HepG2 (cell line): Measurements from ENCODE around the gene RASA4B. TPM values are rescaled to one million over a fixed set of nuclear protein-coding genes. Genes with fewer than 3 reads are reported as not detected.

Experiments used
- ATAC-seq: fragments of 200-7000 bp; cut with Tn5 transposase; 3 replicates; pipeline ENCODE4 v1.9.1; 2020; ENCODE audit warnings: mild to moderate bottlenecking, moderate library complexity
- BruUV-seq: library from RNA; stranded (reverse); fragments of 400-500 nt; replicated peaks from 2 replicates; lab custom pipeline; 2021; lab: Mats Ljungman, UMichigan
- CTCF ChIA-PET: fragments of 300-600 bp; formaldehyde crosslinking; extraction: SDS; loops from one replicate; lab custom pipeline; 2021; ENCODE audit warnings: low total read pairs, inconsistent platforms, low intra/inter-chr PET ratio; lab: Yijun Ruan, JAX
- POLR2A ChIA-PET: fragments of 350-600 bp; sonication (Branson Sonifier 250); formaldehyde crosslinking; loops from one replicate; lab custom pipeline; 2020; ENCODE audit warnings: antibody characterized with exemption, inconsistent platforms; lab: Yijun Ruan, JAX
- DNase-seq: peaks from one replicate; pipeline ENCODE4 v3.0.0-alpha.2; 2015; ENCODE audit warnings: low spot score
- FAIRE-seq: peaks from 3 replicates; lab custom pipeline; 2011; peaks lifted over from hg19 to GRCh38; lab: Jason Lieb, UNC
- H2AFZ ChIP-seq: one replicate; pipeline ENCODE4 v1.6.1; 2011; ENCODE audit warnings: low read length, inconsistent platforms
- H3K27ac ChIP-seq: fragments of 300-600 bp; 3 replicates; pipeline ENCODE4 v1.8.0; 2011; ENCODE audit warnings: mixed run types, mild to moderate bottlenecking, mixed read lengths, low read length, inconsistent platforms; ENCODE audit not compliant: insufficient read depth; ENCODE audit errors: extremely low read length
- H3K27me3 ChIP-seq, 2 experiments: fragments of 200-600 bp in 1 of 2; 2 replicates in 1 of 2; 3 replicates in 1 of 2; pipeline versions ENCODE4 v1.6.0 to v1.8.0; 2011; ENCODE audit warnings: low read length in 2 of 2, mild to moderate bottlenecking in 2 of 2, moderate library complexity in 2 of 2, inconsistent platforms in 1 of 2; ENCODE audit not compliant: insufficient read depth in 2 of 2, control insufficient read depth in 1 of 2
- H3K36me3 ChIP-seq, 2 experiments: fragments of 200-600 bp in 1 of 2; replicated peaks in 1 of 2; 2 replicates in 1 of 2; 3 replicates in 1 of 2; pipeline versions ENCODE4 v1.5.1 to v1.8.0; 2011; ENCODE audit warnings: low read length in 2 of 2, inconsistent platforms in 1 of 2; ENCODE audit not compliant: insufficient read depth in 2 of 2, control insufficient read depth in 1 of 2
- H3K4me1 ChIP-seq: 2 replicates; pipeline ENCODE4 v1.5.1; 2012; ENCODE audit warnings: low read length, inconsistent platforms; ENCODE audit not compliant: insufficient read depth
- H3K4me2 ChIP-seq: 2 replicates; pipeline ENCODE4 v1.6.0; 2011; ENCODE audit warnings: low read depth, low read length, inconsistent platforms
- H3K4me3 ChIP-seq, 3 experiments: fragments of 200-600 bp in 1 of 3; sonication (generic), shearing (Covaris generic) in 1 of 3; replicated peaks in 1 of 3; 2 replicates each; pipeline ENCODE4 v1.5.1; 2011 to 2016; ENCODE audit warnings: low read length in 3 of 3, inconsistent platforms in 2 of 3, low read depth in 2 of 3, mild to moderate bottlenecking in 2 of 3, control low read depth in 1 of 3, mixed read lengths in 1 of 3; ENCODE audit not compliant: insufficient read depth in 1 of 3
- H3K79me2 ChIP-seq: one replicate; pipeline ENCODE4 v1.6.1; 2011; ENCODE audit warnings: low read length, inconsistent platforms; ENCODE audit not compliant: insufficient read depth
- H3K9ac ChIP-seq: 2 replicates; pipeline ENCODE4 v1.6.0; 2011; ENCODE audit warnings: mild to moderate bottlenecking, low read depth, low read length, inconsistent platforms; ENCODE audit not compliant: insufficient read depth
- H3K9me3 ChIP-seq: 2 replicates; pipeline ENCODE4 v1.5.1; 2012; ENCODE audit warnings: mild to moderate bottlenecking, low read length
- H4K20me1 ChIP-seq: 2 replicates; pipeline ENCODE4 v1.6.0; 2011; ENCODE audit warnings: inconsistent platforms, mild to moderate bottlenecking, low read length, moderate library complexity; ENCODE audit not compliant: insufficient read depth
- AGO2 ChIP-seq: fragments of 200-400 bp; formaldehyde crosslinking; optimal IDR thresholded peaks from 2 replicates; pipeline ENCODE3; 2017; ENCODE audit warnings: mild to moderate bottlenecking, low read depth, low read length, moderate library complexity
- FOSL2 ChIP-seq: sonication (generic); formaldehyde crosslinking; IDR thresholded peaks from 2 replicates; pipeline ENCODE4 v1.4.0; 2020; ENCODE audit warnings: missing genetic modification reagents
- HDAC6 ChIP-seq: fragments of 200-600 bp; sonication (generic); IDR thresholded peaks from 2 replicates; pipeline ENCODE4 v1.7.0; 2017; ENCODE audit warnings: mild to moderate bottlenecking, antibody characterized with exemption, low read length, low read depth
- HNRNPL ChIP-seq: fragments of 200-400 bp; formaldehyde crosslinking; IDR thresholded peaks from 2 replicates; pipeline ENCODE4 v1.6.1; 2017; ENCODE audit warnings: mild to moderate bottlenecking, low read depth, low read length
- MTF1 ChIP-seq: sonication (generic); formaldehyde crosslinking; IDR thresholded peaks from 2 replicates; pipeline ENCODE4 v1.5.0; 2020; ENCODE audit warnings: missing genetic modification reagents
- MYC ChIP-seq: sonication (generic); formaldehyde crosslinking; IDR thresholded peaks from 2 replicates; pipeline ENCODE4 v1.9.0; 2021; ENCODE audit warnings: missing genetic modification reagents, borderline replicate concordance
- RFXANK ChIP-seq: IDR thresholded peaks from 2 replicates; pipeline ENCODE4 v1.6.1; 2016
- ZNF891 ChIP-seq: sonication (generic); formaldehyde crosslinking; IDR thresholded peaks from 2 replicates; pipeline ENCODE4 v1.5.0; 2020; ENCODE audit warnings: mild to moderate bottlenecking, missing genetic modification reagents
- WGBS: methylation state at CpG from one replicate; pipeline ENCODE4 v1.1.6; 2017; ENCODE audit warnings: low lambda C conversion rate; 5-methylcytosine and 5-hydroxymethylcytosine counted together
- in situ Hi-C: cut with HindIII; loops from 2 replicates; pipeline ENCODE4 v1.10.0; 2017; ENCODE audit warnings: low pct_unique_long_range_greater_than_20kb; ENCODE audit not compliant: extremely low pct_ligation_motif_present
- intact Hi-C: fragments of 100-400 bp; cut with micrococcal nuclease; formaldehyde crosslinking; loops from one replicate; pipeline ENCODE4 v1.10.0; 2022; ENCODE audit not compliant: unreplicated experiment
- polyA plus RNA-seq, 8 experiments: library from polyadenylated mRNA; depleted of rRNA in 3 of 8; stranded (reverse) in 7 of 8; unstranded in 1 of 8; fragments of >200 nt; fragmentation: Illumina TruSeq in 4 of 8; extraction: Trizol in 4 of 8; gene quantifications; 2 replicates each; pipeline versions ENCODE4 v1.2.1 to v1.2.3, GENCODE V29; 2011 to 2016; ENCODE audit warnings: low read depth in 4 of 8, missing spikeins in 1 of 8, mixed read lengths in 1 of 8; ENCODE audit not compliant: insufficient read depth in 1 of 8
- total RNA-seq, 5 experiments: library from RNA; depleted of rRNA; stranded (reverse); fragments of >200 nt; fragmentation: Illumina TruSeq; extraction: Trizol; gene quantifications; 2 replicates each; pipeline ENCODE4 v1.2.3, GENCODE V29; 2016; ENCODE audit warnings: low read depth in 1 of 5

The RASA4B gene
- total and polyA plus RNA-seq, 2 of the 13 experiments (the other 11 are each of a cell fraction or from before 2014, with no cell fraction given): 0.82 to 1.3 TPM

DNA sequence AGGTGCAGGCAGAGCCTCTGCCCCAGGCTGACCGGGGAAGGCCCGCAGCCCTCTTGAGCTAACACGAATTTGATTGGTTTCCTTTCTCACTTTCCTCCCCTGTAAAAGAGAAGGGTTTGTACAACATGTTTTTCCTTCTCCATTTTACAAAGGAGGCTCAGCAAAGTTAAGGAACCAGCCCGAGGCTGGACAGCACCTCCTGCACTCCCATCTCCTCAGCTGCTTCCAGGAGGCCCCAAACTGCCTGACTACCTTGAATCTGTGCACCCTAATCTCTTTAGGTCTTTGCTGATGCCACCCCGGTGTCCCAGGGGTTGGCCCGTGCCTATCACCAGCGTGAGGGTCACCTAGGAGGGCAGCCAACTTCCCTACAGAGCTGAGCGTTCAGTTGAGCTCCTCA lies 57.1 kb downstream of the RASA4B start:
- no peak for FAIRE-seq
- BruUV-seq: no TSS peak
- POLR2A ChIA-PET: no interaction called here
- DNase-seq: no peak
- Histone ChIP-seq H4K20me1 (no peaks in the 10 kb centered on the region), H3K4me1 (peaks cover 16% of the 10 kb centered on the region), H3K27ac (no peak overlapping the region), H2AFZ (no peak overlapping the region), H3K9me3 (no peaks in the 10 kb centered on the region), H3K9ac (no peak overlapping the region), H3K79me2 (peaks cover 14% of the 10 kb centered on the region), H3K4me3 (no peak overlapping the region), H3K36me3 (peaks cover 9 to 12% of the 10 kb centered on the region in 2 experiments; a peak in 3 of 5 replicates), H3K4me2 (no peak overlapping the region), H3K27me3 (peaks cover 0 to 5% of the 10 kb centered on the region in 2 experiments; a peak in 2 of 5 replicates)
- CTCF ChIA-PET: no interaction called here
- intact Hi-C loops: no loop called here
- no peak for ATAC-seq
- TF ChIP-seq ZNF891 (CRISPR knock-in tag) (no peak), MTF1 (CRISPR knock-in tag) (no peak), FOSL2 (no peak), MYC (CRISPR knock-in tag) (no peak), HNRNPL (no peak)
- WGBS: 91% methylated on average over 8 of the region's 8 CpGs
- in situ Hi-C loops: no loop called here

DNA sequence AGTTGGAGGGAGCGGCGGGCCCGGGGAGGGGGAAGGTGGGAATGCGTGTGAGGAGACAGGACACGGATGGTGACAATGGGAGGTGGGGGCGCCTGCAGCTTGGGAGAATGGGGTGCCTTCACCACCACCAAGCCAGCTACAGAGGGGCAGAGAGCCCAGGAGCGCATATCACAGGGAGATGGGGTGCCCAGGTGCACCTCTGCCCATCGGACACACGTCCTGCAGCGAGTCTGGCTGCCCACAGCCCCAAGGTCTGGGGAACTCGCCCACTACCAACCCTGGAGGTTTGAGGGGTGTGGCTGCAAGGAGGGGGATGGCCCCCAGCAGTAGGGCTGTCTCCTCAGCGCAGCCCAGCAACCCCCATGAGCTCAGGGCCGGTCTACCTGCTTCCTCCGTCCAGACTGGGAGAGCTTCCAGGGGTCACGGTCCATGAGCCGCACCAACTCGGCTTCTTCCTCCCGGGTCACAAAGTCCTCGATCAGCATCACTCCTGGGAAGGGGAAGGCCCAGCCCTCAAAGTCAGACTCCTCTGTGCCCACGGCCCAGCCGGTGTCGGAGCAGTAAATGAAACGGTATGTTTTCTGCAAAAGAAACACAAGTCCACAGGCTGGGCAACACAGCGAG lies 58.2 kb downstream of the RASA4B start:
- CTCF ChIA-PET: no interaction called here

More for the DNA sequence above, 58.2 kb downstream of the RASA4B start:
- Histone ChIP-seq H3K79me2 (peaks cover 11% of the 10 kb centered on the region), H3K4me3 (no peak overlapping the region), H3K36me3 (peaks cover 9 to 12% of the 10 kb centered on the region in 2 experiments; a peak in 3 of 5 replicates), H2AFZ (no peak overlapping the region), H3K9ac (no peak overlapping the region), H3K4me1 (peaks cover 16% of the 10 kb centered on the region), H4K20me1 (no peaks in the 10 kb centered on the region), H3K4me2 (no peak overlapping the region), H3K27me3 (peaks cover 0 to 2% of the 10 kb centered on the region in 2 experiments; a peak in 2 of 5 replicates), H3K27ac (no peak overlapping the region), H3K9me3 (no peaks in the 10 kb centered on the region)
- ATAC-seq (no peak), DNase-seq (no peak), FAIRE-seq (no peak)
- POLR2A ChIA-PET: no interaction called here
- BruUV-seq: no TSS peak
- intact Hi-C loops (no loop called here), in situ Hi-C loops (no loop called here)
- TF ChIP-seq RFXANK (CRISPR knock-in tag) (no peak), AGO2 (peak; percentile 22), HDAC6 (no peak)
- 99% methylated on average over 17 of the region's 24 CpGs for WGBS
